Pons (tissue), 1 donor: Measurements from ENCODE around the gene PARK7.

ENCODE experiments used
- DNase-seq: peaks from one replicate; pipeline ENCODE4 v3.0.0-alpha.2; 2016; ENCODE audit warnings: low spot score

The PARK7 gene

DNA sequence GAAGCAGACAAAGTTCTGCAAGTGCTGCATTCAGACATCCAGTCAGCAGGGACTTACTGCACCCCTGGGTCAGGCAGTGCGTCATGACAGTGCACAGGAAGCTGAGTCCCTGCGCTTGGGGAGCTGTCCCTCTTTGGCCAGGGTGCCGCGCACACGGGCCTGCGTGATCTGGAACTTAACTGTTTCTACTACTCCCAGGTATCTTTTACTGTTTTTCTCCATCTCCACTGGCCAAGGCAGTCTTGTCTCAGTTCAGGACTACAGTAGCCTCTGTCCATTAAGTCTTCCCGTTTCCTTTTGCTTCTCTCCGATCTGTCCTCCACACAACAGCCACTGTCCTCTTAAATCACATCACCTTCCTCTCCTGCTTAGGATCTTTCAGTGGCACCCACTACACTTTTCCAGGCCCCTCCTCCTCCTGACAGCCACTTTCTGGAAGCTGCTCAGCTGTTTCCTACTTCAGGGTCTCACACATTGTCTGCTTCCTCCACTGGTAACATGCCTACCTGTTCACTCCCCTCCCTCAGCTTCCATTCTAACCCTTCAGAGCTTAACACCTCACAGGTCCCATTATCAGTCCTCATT is 48.7 kb downstream of the PARK7 start:
- no peak for DNase-seq

- no peak for DNase-seq
Observed at GRCh38 chr1:8011016-8011415, 49.5 kb downstream of the PARK7 start.

GRCh38 chr1:8011923-8012858 is 50.7 kb downstream of the PARK7 start:
- no peak for DNase-seq

DNA sequence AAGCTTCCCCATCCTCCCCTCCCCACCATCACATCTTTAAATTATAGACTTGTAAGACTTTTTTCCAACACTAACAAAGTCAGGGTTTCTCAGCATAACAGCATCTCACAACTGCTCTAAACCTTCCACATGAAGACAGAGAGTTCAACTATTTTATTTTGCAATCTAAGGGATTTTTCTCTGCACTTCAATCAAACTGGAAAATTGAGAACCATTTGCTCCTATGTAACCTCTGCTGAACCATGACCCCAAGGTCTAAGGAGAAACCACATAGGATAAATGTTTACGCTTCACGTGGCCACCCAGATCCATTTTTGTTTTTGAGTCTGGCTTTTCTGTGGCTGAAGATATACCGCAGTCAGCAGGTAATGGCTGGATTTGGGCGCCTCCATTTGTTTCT is 51.4 kb downstream of the PARK7 start:
- DNase-seq = no peak

GRCh38 chr1:8013399-8013798 is 51.9 kb downstream of the PARK7 start:
- no peak for DNase-seq

GRCh38 chr1:8013800-8014199 is 52.3 kb downstream of the PARK7 start:
- no peak for DNase-seq

DNA sequence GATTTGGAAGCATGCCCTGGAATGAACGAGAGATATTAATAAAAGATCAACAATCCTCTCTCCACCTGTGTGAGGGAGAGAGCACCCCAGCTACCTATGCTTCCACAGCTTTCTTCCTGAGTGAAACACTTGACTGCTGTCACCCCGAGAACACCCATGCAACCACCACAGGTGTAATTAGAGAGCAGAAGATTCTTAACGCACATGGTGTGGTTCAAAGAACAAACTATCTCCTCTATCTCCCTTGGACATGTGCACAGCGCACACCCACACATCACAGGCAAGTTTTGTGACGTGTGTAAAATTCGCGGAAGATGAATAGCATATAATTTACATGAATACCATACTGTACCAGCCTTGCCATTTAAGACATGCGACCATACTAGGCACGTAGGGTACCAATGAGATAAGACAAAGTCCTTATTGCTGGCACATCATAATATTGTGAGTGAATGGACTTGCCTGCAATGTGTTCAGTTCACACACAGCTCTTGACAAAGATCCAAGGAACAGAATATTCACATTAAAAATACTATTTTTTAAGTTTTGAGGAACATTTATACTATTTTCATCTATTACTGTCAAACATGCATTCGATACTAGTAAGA is 53.0 kb downstream of the PARK7 start:
- peak; percentile 26 for DNase-seq

- peak; percentile 94 for DNase-seq
Observed at GRCh38 chr1:8015036-8015808, 53.7 kb downstream of the PARK7 start.

GRCh38 chr1:8015809-8016165 is 54.3 kb downstream of the PARK7 start:
- peak; percentile 61 for DNase-seq

DNA sequence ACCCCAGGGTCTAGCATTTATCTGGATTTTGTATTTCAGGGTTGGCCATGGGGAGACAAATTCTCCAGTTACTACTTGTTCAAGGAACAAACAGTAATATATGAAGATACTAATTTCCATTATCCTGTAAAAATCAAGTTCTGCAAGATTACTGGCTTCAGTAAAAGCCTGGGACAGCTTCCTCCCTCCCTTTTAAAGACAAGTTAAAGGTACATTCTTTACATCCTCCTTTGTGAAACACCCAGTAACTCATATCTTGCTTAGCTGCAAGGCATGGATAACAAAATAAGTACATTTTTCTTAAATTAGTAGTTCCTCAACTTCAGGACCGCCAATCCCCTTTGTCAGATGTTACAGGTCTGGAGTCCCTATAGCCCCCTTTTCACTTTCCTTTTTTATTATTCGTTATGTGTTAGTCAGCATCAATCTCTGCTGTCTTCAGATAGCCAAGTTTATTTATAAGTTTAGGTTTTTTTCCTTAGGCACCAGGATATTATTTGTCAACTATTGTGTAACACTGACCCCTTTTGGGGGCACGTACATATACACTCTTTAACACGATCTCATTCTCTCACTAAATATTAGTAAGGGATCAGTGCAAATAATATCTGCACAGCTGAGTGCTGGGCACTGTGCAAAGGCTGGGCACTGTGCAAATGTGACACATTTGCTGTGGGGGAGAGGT is 54.8 kb downstream of the PARK7 start:
- peak; percentile 49 for DNase-seq

DNA sequence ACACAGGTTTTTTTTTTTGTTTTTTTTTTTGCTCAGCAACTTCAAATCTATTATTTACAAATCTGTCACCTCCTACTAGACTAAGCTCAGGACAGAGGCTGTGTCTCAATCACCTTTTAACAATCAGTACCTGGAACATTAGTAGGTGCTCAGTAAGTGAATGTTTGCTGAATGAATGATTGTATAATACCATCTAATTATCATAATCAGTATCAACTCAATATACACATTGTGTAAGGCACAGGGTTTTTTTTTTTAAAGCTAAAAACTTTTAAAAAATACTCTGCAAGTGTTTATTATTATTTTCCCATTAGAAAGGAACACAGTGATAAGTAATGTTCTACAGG is 55.4 kb downstream of the PARK7 start:
- DNase-seq = no peak

GRCh38 chr1:8017495-8018197 is 56.1 kb downstream of the PARK7 start:
- peak; percentile 97 for DNase-seq

DNA sequence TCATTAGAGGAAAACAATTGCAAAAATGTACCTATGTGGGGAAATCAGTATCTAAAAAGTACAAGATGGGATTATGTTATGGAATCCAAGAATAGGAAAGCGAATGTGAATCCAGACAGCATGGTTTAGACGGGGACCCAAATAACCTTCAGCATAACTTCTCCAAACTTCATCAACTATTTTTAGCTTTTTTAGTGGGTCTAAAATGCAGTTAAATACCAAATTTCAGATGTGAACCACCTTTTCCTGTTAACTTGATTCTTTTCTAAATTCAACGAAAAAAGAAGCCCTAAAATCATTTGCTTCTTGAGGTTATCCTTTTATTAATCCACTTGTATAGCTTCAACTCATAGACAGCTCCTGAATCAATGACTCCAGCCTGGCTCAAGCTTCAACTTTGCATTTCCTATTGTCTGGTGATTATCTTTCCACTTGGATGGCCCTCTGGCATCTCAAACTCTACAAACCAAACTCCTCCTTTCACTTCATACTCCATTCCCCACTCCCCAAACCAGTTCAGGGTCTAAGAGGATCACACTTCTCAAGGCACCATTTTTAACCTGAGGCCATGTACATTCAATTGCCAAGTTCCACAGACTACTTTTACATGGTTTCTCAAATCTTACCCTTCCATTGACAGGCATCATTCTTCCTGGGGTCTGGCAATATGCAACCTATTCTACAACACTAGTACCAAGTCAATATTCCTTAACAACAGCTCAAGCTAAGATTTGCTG is 57.1 kb downstream of the PARK7 start:
- peak; percentile 47 for DNase-seq

DNA sequence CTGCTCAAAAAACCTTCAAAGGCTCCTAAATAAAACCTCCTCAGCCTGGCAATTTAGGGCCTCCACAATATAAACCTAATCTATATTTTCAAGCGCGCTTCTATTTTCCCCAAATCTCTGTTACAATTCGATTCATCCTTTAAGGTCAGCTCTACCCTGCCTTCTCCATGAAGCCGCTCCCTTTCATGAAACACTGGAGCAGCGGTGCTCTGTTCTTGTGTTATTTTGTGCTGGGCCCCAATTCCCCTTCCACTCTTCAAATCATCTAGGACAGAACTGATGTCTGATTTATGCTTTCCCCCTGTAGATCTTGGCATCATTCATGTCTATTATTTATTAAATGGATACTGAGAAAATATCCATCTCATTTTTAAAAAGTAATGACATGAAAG is 57.7 kb downstream of the PARK7 start:
- DNase-seq = peak; percentile 42

- peak; percentile 50 for DNase-seq
Observed at GRCh38 chr1:8020032-8020431, 58.5 kb downstream of the PARK7 start.

- no peak for DNase-seq
Observed at GRCh38 chr1:8021676-8022266, 60.3 kb downstream of the PARK7 start.

GRCh38 chr1:8022395-8023286 is 61.1 kb downstream of the PARK7 start:
- DNase-seq = peak; percentile 47

DNA sequence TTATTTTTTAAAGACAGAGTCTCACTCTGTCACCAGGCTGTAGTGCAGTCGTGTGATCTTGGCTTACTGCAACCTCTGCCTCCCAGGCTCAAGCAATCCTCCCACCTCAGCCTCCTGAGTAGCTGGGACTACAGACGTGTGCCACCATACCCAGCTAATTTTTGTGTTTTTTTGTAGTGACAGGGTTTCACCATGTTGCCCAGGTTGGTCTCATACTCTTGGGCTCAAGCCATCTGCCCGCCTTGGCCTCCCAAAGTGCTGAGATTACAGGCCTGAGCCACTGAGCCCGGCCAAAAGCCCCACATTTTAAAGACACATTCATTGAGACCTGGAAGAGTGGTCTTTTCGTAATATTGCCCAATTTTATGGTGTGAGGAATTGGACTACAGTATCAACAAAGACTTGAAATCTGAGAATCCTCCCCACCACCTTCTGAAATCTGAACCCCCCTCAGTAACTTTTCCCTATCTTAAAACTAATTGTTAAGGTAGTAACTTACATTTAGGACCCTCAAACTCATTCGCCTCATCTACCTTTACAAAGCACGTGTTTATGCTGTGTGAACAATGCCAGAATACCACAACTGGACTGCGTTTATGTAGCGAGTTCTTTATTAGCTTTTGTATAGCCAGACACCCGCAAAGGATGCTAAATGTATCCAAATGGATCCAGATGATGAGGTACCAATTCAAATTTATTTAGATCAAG is 61.9 kb downstream of the PARK7 start:
- DNase-seq = no peak

DNA sequence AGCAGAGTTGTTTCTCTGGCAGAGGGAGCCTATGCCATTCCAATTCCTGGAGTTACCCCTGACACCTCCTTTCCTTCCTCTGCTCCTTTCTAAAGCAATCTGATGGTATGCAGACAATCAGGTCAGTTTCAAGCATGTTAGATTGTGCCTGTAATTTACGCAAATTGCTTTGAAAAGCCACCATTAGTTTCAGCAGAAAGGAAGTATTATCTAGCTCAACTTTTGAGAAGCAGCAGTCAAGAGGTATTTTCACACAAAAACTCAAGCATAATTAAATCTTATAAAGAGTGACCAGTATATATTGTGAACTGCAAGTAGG is 62.4 kb downstream of the PARK7 start:
- DNase-seq = no peak
